Erythroblast (primary cell): ENCODE measurements around the gene RGS5.
"Not testable (repeated sequence)": the region's sequence is repeated elsewhere in the genome, so short reads cannot be mapped to it uniquely, and the experiment has no call there.

Source experiments
- DNase-seq, 2 experiments: peaks; one replicate each; lab custom pipeline; 2025; lab: John Stamatoyannopoulos, UW
- GATA1 ChIP-seq: IDR thresholded peaks from 2 replicates; pipeline ENCODE4 v1.6.1; 2011; ENCODE audit warnings: low read depth, mild to moderate bottlenecking, control low read depth, low read length, moderate library complexity
- POLR2A ChIP-seq: IDR thresholded peaks from 2 replicates; pipeline ENCODE4 v1.6.1; 2011; ENCODE audit warnings: mild to moderate bottlenecking, low read length

Gene RGS5, protein sequence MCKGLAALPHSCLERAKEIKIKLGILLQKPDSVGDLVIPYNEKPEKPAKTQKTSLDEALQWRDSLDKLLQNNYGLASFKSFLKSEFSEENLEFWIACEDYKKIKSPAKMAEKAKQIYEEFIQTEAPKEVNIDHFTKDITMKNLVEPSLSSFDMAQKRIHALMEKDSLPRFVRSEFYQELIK

DNA sequence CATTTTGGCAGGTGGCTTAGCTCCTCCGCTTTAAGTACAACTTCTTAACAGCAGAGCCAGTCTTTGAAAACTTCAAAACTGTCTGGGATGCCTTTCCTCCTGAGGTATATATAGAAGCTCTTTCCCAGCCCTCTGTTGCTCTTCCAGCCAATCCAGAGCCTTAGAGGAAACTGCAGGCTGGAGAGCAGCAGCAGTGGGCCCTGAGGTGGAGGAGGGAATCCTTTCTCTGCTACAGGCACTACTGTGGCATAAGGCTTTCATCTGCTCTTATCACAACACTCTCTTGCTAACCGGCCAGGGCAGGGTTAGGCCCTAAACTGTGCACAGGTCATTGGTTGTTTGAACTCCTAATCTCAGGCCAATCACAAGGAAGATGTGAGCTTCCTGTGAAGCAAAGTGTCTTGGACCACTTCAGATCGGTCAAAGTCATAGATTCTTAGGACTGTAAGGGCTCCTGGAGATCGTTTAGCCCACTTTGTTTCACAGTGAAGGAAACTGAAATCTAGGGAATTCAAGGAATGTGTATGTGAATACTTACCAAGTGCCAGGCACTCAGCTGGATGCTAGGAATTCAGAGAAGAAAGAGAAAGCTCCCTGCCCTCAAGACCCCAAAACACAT lies at the start of gene RGS5:
Gene RGS5, minus strand, starts transcription at position 84 of the 619 bp plus-strand sequence. Its CDS starts 81 bp downstream, at position 3.
- TF ChIP-seq POLR2A (no peak), GATA1 (no peak)
- DNase-seq = no peak

GRCh38 chr1:163250382-163250974 lies 47.8 kb upstream of the RGS5 start:
- no peak for TF ChIP-seq POLR2A
- no peak for DNase-seq

DNA sequence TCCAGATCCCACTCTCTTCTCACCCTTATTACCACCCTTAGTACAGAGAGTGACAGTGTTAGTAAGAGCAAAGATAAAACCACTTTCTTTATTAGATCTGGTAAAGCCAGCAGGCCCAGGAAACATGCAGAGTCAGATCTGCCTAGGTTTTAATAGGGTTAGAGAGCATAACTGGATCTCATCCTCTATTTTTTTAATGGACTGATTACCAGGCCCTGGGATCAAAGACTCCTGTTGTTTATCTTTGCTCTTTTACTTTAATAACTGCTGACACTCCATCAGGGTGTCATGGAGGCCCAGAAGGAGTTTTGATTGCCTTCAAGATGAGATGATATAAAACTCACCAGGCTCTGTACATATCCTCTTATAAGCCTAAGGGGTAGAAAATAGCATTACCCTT lies 45.3 kb upstream of the RGS5 start:
- no peak for TF ChIP-seq GATA1
- TF ChIP-seq POLR2A = no peak
- DNase-seq = no peak

- not testable (repeated sequence) for DNase-seq
Measured at GRCh38 chr1:163244648-163245047, 41.9 kb upstream of the RGS5 start.

- TF ChIP-seq POLR2A (no peak), GATA1 (no peak)
- DNase-seq = no peak
Measured at GRCh38 chr1:163241746-163242145, 39.0 kb upstream of the RGS5 start.

- TF ChIP-seq POLR2A (no peak), GATA1 (no peak)
- no peak for DNase-seq
Measured at GRCh38 chr1:163240705-163241104, 38.0 kb upstream of the RGS5 start.

GRCh38 chr1:163233643-163234042 lies 30.9 kb upstream of the RGS5 start:
- DNase-seq = not testable (repeated sequence)

GRCh38 chr1:163231385-163231784 lies 28.7 kb upstream of the RGS5 start:
- TF ChIP-seq POLR2A (no peak), GATA1 (no peak)
- no peak for DNase-seq

DNA sequence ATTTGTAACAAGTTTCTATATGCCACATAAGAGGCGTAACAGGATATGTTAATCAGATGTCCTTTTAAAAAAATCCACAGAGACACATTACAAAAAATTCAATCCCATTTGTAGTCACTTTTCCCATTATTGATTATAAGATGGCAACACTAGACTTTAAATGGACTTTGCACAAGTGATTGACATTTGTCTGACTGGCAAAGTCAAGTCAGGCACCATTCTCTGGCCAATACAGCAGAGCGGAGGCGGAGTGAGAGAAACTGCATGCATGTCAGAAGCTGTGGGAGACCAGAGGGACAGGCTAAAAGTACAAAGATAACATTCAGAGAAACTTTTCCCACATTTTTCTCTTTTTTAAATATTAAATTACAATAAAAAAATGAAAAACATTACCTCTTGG lies 28.1 kb upstream of the RGS5 start:
- TF ChIP-seq GATA1 = no peak
- no peak for TF ChIP-seq POLR2A
- no peak for DNase-seq

GRCh38 chr1:163228271-163228670 lies 25.6 kb upstream of the RGS5 start:
- DNase-seq = not testable (repeated sequence)

DNA sequence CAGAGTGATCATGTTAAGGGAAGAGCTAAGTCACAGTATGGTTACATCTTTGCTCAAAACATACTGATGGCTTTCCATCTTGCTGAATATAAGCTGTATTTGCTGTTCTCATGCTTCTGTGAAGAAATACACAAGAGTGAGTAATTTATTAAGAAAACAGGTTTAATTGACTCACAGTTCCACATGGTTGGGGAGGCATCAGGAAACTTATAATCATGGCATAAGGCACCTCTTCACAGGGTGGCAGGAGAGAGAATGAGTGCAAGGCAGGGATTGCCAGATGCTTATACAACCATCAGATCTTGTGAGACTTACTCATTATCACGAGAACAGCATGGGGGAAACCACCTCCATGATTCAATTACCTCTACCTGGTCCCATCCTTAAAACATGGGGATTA lies 24.4 kb upstream of the RGS5 start:
- TF ChIP-seq POLR2A (no peak), GATA1 (no peak)
- DNase-seq = no peak

DNA sequence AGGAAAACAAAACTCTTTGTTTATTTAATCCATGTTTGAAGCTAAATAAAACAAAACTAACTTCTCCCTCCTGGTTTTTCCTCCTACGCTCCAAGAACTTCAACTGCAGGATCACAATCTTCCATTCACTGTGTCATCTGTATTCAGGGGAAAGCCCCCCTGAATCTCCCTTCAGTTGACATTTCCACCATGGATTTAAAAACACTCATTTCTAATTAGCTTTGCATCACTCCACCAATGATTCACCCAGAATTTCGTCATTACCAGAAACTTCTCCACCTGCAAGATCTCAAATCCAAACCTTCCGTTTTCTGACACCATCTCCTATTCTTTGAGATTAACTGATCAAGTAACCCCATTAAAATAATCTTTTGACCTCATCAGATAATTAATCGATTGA lies 10.9 kb upstream of the RGS5 start:
- DNase-seq = no peak
- TF ChIP-seq GATA1 (no peak), POLR2A (no peak)

DNA sequence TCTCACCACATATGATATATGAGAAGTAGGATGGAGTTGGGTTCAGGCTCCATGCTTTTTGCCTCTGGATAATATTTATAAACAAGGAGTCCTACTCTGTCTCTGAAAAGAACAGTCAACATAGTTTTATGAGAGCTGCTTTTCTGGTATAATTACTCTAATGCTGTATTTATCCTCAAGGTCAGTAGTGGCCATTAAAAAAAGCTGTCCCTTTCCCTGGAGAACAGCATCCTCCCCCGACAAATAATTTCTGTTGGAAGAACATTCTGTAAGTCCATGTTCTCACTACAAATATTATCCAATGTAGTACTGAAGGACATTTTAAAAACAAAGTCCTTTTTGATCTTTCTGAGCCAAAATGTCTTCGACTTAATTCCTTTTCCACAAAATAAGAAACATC lies 9.0 kb upstream of the RGS5 start:
- no peak for TF ChIP-seq POLR2A
- no peak for TF ChIP-seq GATA1
- DNase-seq = no peak

DNA sequence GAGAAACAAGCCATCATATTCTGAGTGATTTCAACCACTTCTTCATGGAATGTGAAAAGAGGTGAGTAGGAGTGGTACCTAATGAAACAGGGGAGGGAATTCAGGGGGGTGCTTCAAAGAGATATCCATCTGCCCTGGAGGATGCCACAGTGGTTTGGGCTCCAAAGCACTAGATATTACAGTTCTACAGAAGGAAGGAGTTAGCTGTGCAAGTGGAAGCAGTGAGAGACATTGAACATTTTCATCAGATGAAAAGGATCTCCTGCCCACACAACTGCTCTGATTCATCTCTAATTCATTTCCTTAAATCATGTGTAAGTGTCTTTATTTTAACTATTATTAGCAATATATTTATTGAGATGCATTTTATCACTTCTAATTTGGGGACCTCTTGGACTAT lies 2.8 kb upstream of the RGS5 start:
- DNase-seq = no peak
- TF ChIP-seq POLR2A (no peak), GATA1 (no peak)

DNA sequence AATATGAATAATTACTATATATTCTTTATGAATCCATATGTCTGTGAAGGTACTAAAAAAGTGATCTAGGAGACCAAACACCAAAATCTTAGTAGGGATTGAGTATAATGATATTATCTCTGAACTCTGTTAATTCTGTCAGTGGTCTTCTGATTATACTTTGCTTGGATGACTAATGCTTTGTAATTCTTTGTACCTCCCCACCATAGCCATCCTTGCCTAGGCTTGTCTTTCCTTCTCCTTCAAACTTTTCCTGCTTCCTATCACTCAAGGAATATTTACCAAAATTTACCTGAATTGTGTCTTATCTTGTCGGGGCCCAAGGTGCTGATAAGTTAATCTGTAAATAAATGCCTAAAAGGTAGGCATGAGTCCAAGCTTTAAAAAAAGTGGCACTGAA lies 845 bp upstream of the RGS5 start:
- DNase-seq = no peak
- no peak for TF ChIP-seq POLR2A
- TF ChIP-seq GATA1 = no peak
